BJ (cell line): ENCODE results near the gene MYO1A. TPM values are rescaled to one million over a fixed set of nuclear protein-coding genes. Genes with fewer than 3 reads are reported as not detected.
"Not testable (repeated sequence)": the region's sequence is repeated elsewhere in the genome, so short reads cannot be mapped to it uniquely, and the experiment has no call there.

ENCODE experiments used
- CTCF ChIA-PET: fragments of 350-600 bp; formaldehyde crosslinking; extraction: SDS; loops from one replicate; lab custom pipeline; 2021; ENCODE audit warnings: antibody characterized with exemption, inconsistent platforms; lab: Yijun Ruan, JAX
- POLR2A ChIA-PET: fragments of 300-600 bp; sonication (Branson Sonifier 250); formaldehyde crosslinking; extraction: SDS; loops from one replicate; lab custom pipeline; 2021; ENCODE audit warnings: antibody characterized with exemption; lab: Charles Lee
- DNase-seq: peaks from one replicate; pipeline ENCODE4 v3.0.0-alpha.2; 2011; ENCODE audit warnings: low read depth
- H3K27me3 ChIP-seq: 2 replicates; pipeline ENCODE4 v1.6.0; 2011; ENCODE audit warnings: low read length; ENCODE audit not compliant: control insufficient read depth, insufficient read depth
- H3K36me3 ChIP-seq: 2 replicates; pipeline ENCODE4 v1.5.1; 2011; ENCODE audit warnings: low read length; ENCODE audit not compliant: control insufficient read depth, insufficient read depth
- H3K4me3 ChIP-seq: 2 replicates; pipeline ENCODE4 v1.5.1; 2011; ENCODE audit warnings: low read depth, mild to moderate bottlenecking, control low read depth, low read length
- CTCF ChIP-seq: IDR thresholded peaks from 2 replicates; pipeline ENCODE4 v1.5.1; 2011; ENCODE audit warnings: low read depth, mild to moderate bottlenecking, control low read depth, inconsistent platforms, low read length, moderate library complexity; ENCODE audit not compliant: insufficient read depth
- polyA plus RNA-seq: library from polyadenylated mRNA; depleted of rRNA; stranded (reverse); fragments of >200 nt; gene quantifications from 2 replicates; pipeline ENCODE4 v1.2.3, GENCODE V29; 2011

The MYO1A gene
- polyA plus RNA-seq, 1 experiment: 0.15 TPM

GRCh38 chr12:57078519-57079404, 28.8 kb upstream of the MYO1A start, which contains the start of gene NEMP1:
Gene NEMP1 (minus strand): TSS chr12:57078791. CDS start chr12:57078745, 46 bp downstream.
- Histone ChIP-seq H3K36me3 (no peaks in the 10 kb centered on the region), H3K27me3 (no peaks in the 10 kb centered on the region), H3K4me3 (peak within 1 kb of the TSS; percentile 77)
- POLR2A ChIA-PET: interaction anchor here (0.6 to 1.8 kb wide), 5 partner anchors 9 to 15 kb away, joined by 3 to 15 read pairs (median 4); partner anchors contain the start of gene NAB2
- no peak for TF ChIP-seq CTCF
- DNase-seq: peak; percentile 100
- CTCF ChIA-PET: interaction anchor here (0.8 to 5.5 kb wide), 14 partner anchors 9 to 380 kb away, joined by 3 to 34 read pairs (median 5); partner anchors contain the start of genes GLI1, LRP1 and STAT6

GRCh38 chr12:57073566-57074450, 23.9 kb upstream of the MYO1A start:
- CTCF ChIA-PET: interaction anchor here (0.9 to 9.4 kb wide), 9 partner anchors 13 to 168 kb away, joined by 3 to 199 read pairs (median 4); partner anchors contain the start of genes LRP1 and STAT6

GRCh38 chr12:57072661-57073060, 22.7 kb upstream of the MYO1A start:
- Histone ChIP-seq H3K4me3 (no peak overlapping the region), H3K36me3 (no peaks in the 10 kb centered on the region), H3K27me3 (no peaks in the 10 kb centered on the region)
- CTCF ChIA-PET: interaction anchor here (0.6 to 9.4 kb wide), 19 partner anchors 10 to 380 kb away, joined by 3 to 199 read pairs (median 4); partner anchors contain the start of genes LRP1 and STAT6
- TF ChIP-seq CTCF: no peak
- POLR2A ChIA-PET: interaction anchor here (0.6 kb wide), 1 partner anchor 99 kb away, joined by 5 read pairs; no protein-coding TSS in a partner anchor
- no peak for DNase-seq

More at GRCh38 chr12:57073566-57074450, 23.9 kb upstream of the MYO1A start:
- not testable (repeated sequence) for H3K4me3 ChIP-seq, H3K36me3 ChIP-seq, DNase-seq, H3K27me3 ChIP-seq
- POLR2A ChIA-PET: interaction anchor here (0.6 kb wide), 2 partner anchors 59 to 352 kb away, joined by 3 to 9 read pairs; no protein-coding TSS in a partner anchor

GRCh38 chr12:57069523-57069922, 19.6 kb upstream of the MYO1A start:
- CTCF ChIA-PET: interaction anchor here (0.6 to 9.4 kb wide), 34 partner anchors 9 to 176 kb away, joined by 3 to 199 read pairs (median 6); partner anchors contain the start of genes MYO1A, NAB2, NEMP1 and STAT6
- POLR2A ChIA-PET: interaction anchor here (0.6 to 1.8 kb wide), 3 partner anchors 10 to 66 kb away, joined by 4 to 11 read pairs (median 8); partner anchors contain the start of gene STAT6
- Histone ChIP-seq H3K36me3 (no peaks in the 10 kb centered on the region), H3K4me3 (no peak overlapping the region), H3K27me3 (no peaks in the 10 kb centered on the region)
- DNase-seq: no peak
- TF ChIP-seq CTCF: peak; percentile 83

GRCh38 chr12:57066245-57066644, 16.3 kb upstream of the MYO1A start:
- ChIA-PET CTCF (interaction anchor here (1.2 to 6.2 kb wide), 12 partner anchors 11 to 303 kb away, joined by 3 to 47 read pairs (median 6); partner anchors contain the start of genes HSD17B6, NAB2 and STAT6), POLR2A (no interaction called here)
- H3K36me3 ChIP-seq: no peaks in the 10 kb centered on the region
- TF ChIP-seq CTCF: no peak
- no peak overlapping the region for H3K4me3 ChIP-seq
- no peak for DNase-seq
- H3K27me3 ChIP-seq: no peaks in the 10 kb centered on the region
